Measurements from ENCODE around the gene ZNFX1.
"Not testable (repeated sequence)": the region's sequence is repeated elsewhere in the genome, so short reads cannot be mapped to it uniquely, and the experiment has no call there.

Gene ZNFX1

GRCh38 chr20:49210101-49210756 is 67.6 kb downstream of the ZNFX1 start:
- DNase-seq (ENCODE audit: low spot score): no peak

- DNase-seq (ENCODE audit: low spot score): no peak
These were observed 70.8 kb downstream of the ZNFX1 start for GRCh38 chr20:49207076-49207475.

- DNase-seq (ENCODE audit: low spot score): no peak
These were observed 74.1 kb downstream of the ZNFX1 start for GRCh38 chr20:49203746-49204145.

- no peak for DNase-seq (ENCODE audit: low spot score)
These were observed 74.8 kb downstream of the ZNFX1 start for GRCh38 chr20:49203011-49203410.

- DNase-seq (ENCODE audit: low spot score): no peak
These were observed 78.0 kb downstream of the ZNFX1 start for GRCh38 chr20:49199729-49200293.

GRCh38 chr20:49192944-49193518 is 84.8 kb downstream of the ZNFX1 start:
- not testable (repeated sequence) for DNase-seq (ENCODE audit: low spot score)
